GM12878 (cell line): Measurements from ENCODE around the gene ROBO1. TPM values are rescaled to one million over a fixed set of nuclear protein-coding genes. Genes with fewer than 3 reads are reported as not detected.

Source experiments
- ATAC-seq: fragments of 200-7000 bp; cut with Tn5 transposase; 3 replicates; pipeline ENCODE4 v1.9.1; 2020; ENCODE audit warnings: mild to moderate bottlenecking, moderate library complexity
- BruUV-seq: library from RNA; stranded (reverse); fragments of 400-500 nt; replicated peaks from 2 replicates; lab custom pipeline; 2021; lab: Mats Ljungman, UMichigan
- CTCF ChIA-PET: fragments of 300-600 bp; sonication (Branson Sonifier 250); formaldehyde crosslinking; extraction: SDS; loops from one replicate; lab custom pipeline; 2021; ENCODE audit warnings: inconsistent platforms; lab: Yijun Ruan, JAX
- POLR2A ChIA-PET: fragments of 350-600 bp; formaldehyde crosslinking; extraction: SDS; loops from one replicate; lab custom pipeline; 2021; ENCODE audit warnings: inconsistent platforms; lab: Charles Lee
- RAD21 ChIA-PET: fragments of 300-600 bp; sonication (Branson Sonifier 250); formaldehyde crosslinking; loops from one replicate; lab custom pipeline; 2023; ENCODE audit warnings: antibody characterized with exemption; ENCODE audit not compliant: unreplicated experiment; lab: Charles Lee
- SMC1A ChIA-PET: fragments of 300-600 bp; sonication (Branson Sonifier 250); formaldehyde crosslinking; loops from one replicate; lab custom pipeline; 2023; ENCODE audit not compliant: unreplicated experiment, uncharacterized antibody; lab: Charles Lee
- DNase-seq: peaks from one replicate; pipeline ENCODE4 v3.0.0-alpha.2; 2011; ENCODE audit warnings: low read depth, low spot score
- FAIRE-seq: peaks from 3 replicates; lab custom pipeline; 2011; peaks lifted over from hg19 to GRCh38; lab: Jason Lieb, UNC
- H2AFZ ChIP-seq: 2 replicates; pipeline ENCODE4 v1.6.0; 2011; ENCODE audit warnings: low read depth, low read length, control low read depth; ENCODE audit not compliant: control insufficient read depth
- H3K27ac ChIP-seq: 2 replicates; pipeline ENCODE4 v1.5.1; 2011; ENCODE audit warnings: control low read depth; ENCODE audit not compliant: control insufficient read depth, insufficient read depth
- H3K27me3 ChIP-seq, 2 experiments: replicated peaks in 1 of 2; 2 replicates each; pipeline versions ENCODE4 v1.6.0 to v1.6.1; 2011; ENCODE audit warnings: low read length in 1 of 2; ENCODE audit not compliant: control insufficient read depth in 2 of 2, insufficient read depth in 2 of 2
- H3K36me3 ChIP-seq, 2 experiments: 2 replicates each; pipeline ENCODE4 v1.5.1; 2011; ENCODE audit warnings: low read length in 1 of 2; ENCODE audit not compliant: control insufficient read depth in 2 of 2, insufficient read depth in 2 of 2
- H3K4me1 ChIP-seq: 2 replicates; pipeline ENCODE4 v1.6.1; 2011; ENCODE audit warnings: mild to moderate bottlenecking, low read length, moderate library complexity, mixed read lengths; ENCODE audit not compliant: control insufficient read depth, insufficient read depth
- H3K4me2 ChIP-seq: 2 replicates; pipeline ENCODE4 v1.6.0; 2011; ENCODE audit warnings: control low read depth; ENCODE audit not compliant: control insufficient read depth, insufficient read depth
- H3K4me3 ChIP-seq: fragments of 200-600 bp; sonication (generic); 2 replicates; pipeline ENCODE4 v1.5.1; 2016
- H3K79me2 ChIP-seq: 2 replicates; pipeline ENCODE4 v1.6.0; 2011; ENCODE audit warnings: low read length; ENCODE audit not compliant: control insufficient read depth, insufficient read depth
- H3K9ac ChIP-seq: 2 replicates; pipeline ENCODE4 v1.8.0; 2011; ENCODE audit warnings: low read length, control low read depth, mixed read lengths; ENCODE audit not compliant: control insufficient read depth, insufficient read depth
- H3K9me3 ChIP-seq: replicated peaks from 3 replicates; pipeline ENCODE4 v1.5.1; 2011; ENCODE audit warnings: mild to moderate bottlenecking, low read length; ENCODE audit not compliant: control insufficient read depth, insufficient read depth
- H4K20me1 ChIP-seq: 2 replicates; pipeline ENCODE4 v1.6.0; 2011; ENCODE audit not compliant: control insufficient read depth, insufficient read depth
- BHLHE40 ChIP-seq, 2 experiments: fragments of 450-650 bp in 1 of 2; IDR thresholded peaks; 2 replicates each; pipeline ENCODE4 v1.6.1; 2011 to 2017; ENCODE audit warnings: low read depth in 2 of 2, borderline replicate concordance in 1 of 2, improper control_type of control experiment in 1 of 2, low read length in 1 of 2, mild to moderate bottlenecking in 1 of 2
- EP300 ChIP-seq, 2 experiments: fragments of 150-350 bp in 1 of 2; IDR thresholded peaks; 2 replicates each; pipeline ENCODE4 v1.6.1; 2011 to 2012; ENCODE audit warnings: low read depth in 2 of 2, low read length in 2 of 2, borderline replicate concordance in 1 of 2, improper control_type of control experiment in 1 of 2, inconsistent platforms in 1 of 2; ENCODE audit not compliant: control insufficient read depth in 1 of 2
- HSF1 ChIP-seq: fragments of 150-350 bp; IDR thresholded peaks from 2 replicates; pipeline ENCODE4 v1.6.1; 2014; ENCODE audit warnings: mild to moderate bottlenecking, low read depth, low read length
- IRF5 ChIP-seq: fragments of 450-650 bp; IDR thresholded peaks from 2 replicates; pipeline ENCODE4 v1.6.1; 2017; ENCODE audit warnings: borderline replicate concordance
- KAT2A ChIP-seq: conservative IDR thresholded peaks from 2 replicates; pipeline ENCODE4 v1.6.1; 2011; ENCODE audit warnings: low read depth, low read length; ENCODE audit not compliant: control insufficient read depth
- NFXL1 ChIP-seq: fragments of 450-650 bp; IDR thresholded peaks from 2 replicates; pipeline ENCODE4 v1.6.1; 2017; ENCODE audit warnings: antibody characterized with exemption, mild to moderate bottlenecking, borderline replicate concordance
- NFYA ChIP-seq: IDR thresholded peaks from 2 replicates; pipeline ENCODE4 v1.6.1; 2011; ENCODE audit warnings: low read depth, mild to moderate bottlenecking, low read length, improper control_type of control experiment, borderline replicate concordance
- RBBP5 ChIP-seq: fragments of 200-600 bp; sonication (generic); conservative IDR thresholded peaks from 2 replicates; pipeline ENCODE4 v1.6.1; 2016
- SP1 ChIP-seq: IDR thresholded peaks from one replicate; pipeline ENCODE4 v1.6.1; 2011; ENCODE audit warnings: low read depth, low read length
- STAT1 ChIP-seq: fragments of 450-650 bp; conservative IDR thresholded peaks from 2 replicates; pipeline ENCODE4 v1.6.1; 2014; ENCODE audit warnings: antibody characterized with exemption, mild to moderate bottlenecking
- STAT3 ChIP-seq: IDR thresholded peaks from 2 replicates; pipeline ENCODE4 v1.6.1; 2011; ENCODE audit warnings: low read depth, low read length, improper control_type of control experiment
- SUPT20H ChIP-seq: IDR thresholded peaks from 2 replicates; pipeline ENCODE4 v1.6.1; 2011; ENCODE audit warnings: low read depth, mild to moderate bottlenecking, low read length, moderate library complexity, borderline replicate concordance; ENCODE audit not compliant: control insufficient read depth
- TARDBP ChIP-seq: IDR thresholded peaks from 2 replicates; pipeline ENCODE4 v1.6.1; 2016; ENCODE audit warnings: borderline replicate concordance
- TCF12 ChIP-seq: IDR thresholded peaks from 2 replicates; pipeline ENCODE4 v1.6.1; 2011; ENCODE audit warnings: low read depth, mild to moderate bottlenecking, low read length
- WGBS: methylation state at CpG from one replicate; pipeline ENCODE4 v1.1.6; 2016; ENCODE audit warnings: low lambda C conversion rate; ENCODE audit not compliant: insufficient replicate concordance, insufficient coverage; ENCODE audit errors: missing lambda C conversion rate; 5-methylcytosine and 5-hydroxymethylcytosine counted together
- in situ Hi-C: fragments of 300-500 bp; cut with MboI; formaldehyde crosslinking; loops from 9 replicates; pipeline ENCODE4 v1.14.3; 2018; ENCODE audit warnings: mixed read lengths
- intact Hi-C: fragments of 100-400 bp; cut with micrococcal nuclease; formaldehyde crosslinking; loops from one replicate; pipeline ENCODE4 v1.14.2; 2022; ENCODE audit not compliant: unreplicated experiment
- polyA plus RNA-seq, 11 experiments: library from polyadenylated mRNA; depleted of rRNA in 4 of 11; unstranded in 6 of 11; stranded (reverse) in 5 of 11; fragments of >200 nt; fragmentation: Nextera tagmentation in 4 of 11; fragmentation: Illumina TruSeq in 1 of 11; extraction: Ambion mirVana in 4 of 11; extraction: Trizol in 1 of 11; gene quantifications; 1 replicate in 1 of 11; 2 replicates in 10 of 11; pipeline versions ENCODE4 v1.2.1 to v1.2.3, GENCODE V29; 2011 to 2016; ENCODE audit warnings: inconsistent platforms in 2 of 11, missing spikeins in 2 of 11, low read depth in 1 of 11
- total RNA-seq, 4 experiments: library from RNA; depleted of rRNA in 3 of 4; stranded (reverse); fragments of >200 nt in 3 of 4; fragmentation: Illumina TruSeq in 1 of 4; extraction: Trizol in 1 of 4; gene quantifications; 2 replicates each; pipeline versions ENCODE4 v1.2.1 to v1.2.3, GENCODE V29; 2013 to 2021
- TF ChIP-seq, protein P1 (sequence below): fragments of 450-650 bp; IDR thresholded peaks from 2 replicates; pipeline ENCODE4 v1.6.1; 2017; ENCODE audit warnings: mild to moderate bottlenecking, moderate library complexity

The ROBO1 gene
- total and polyA plus RNA-seq, 10 of the 15 experiments (the other 5 are each of a cell fraction or from before 2014, with no cell fraction given) = 0.29 to 46.5 (median 1.2) TPM

DNA sequence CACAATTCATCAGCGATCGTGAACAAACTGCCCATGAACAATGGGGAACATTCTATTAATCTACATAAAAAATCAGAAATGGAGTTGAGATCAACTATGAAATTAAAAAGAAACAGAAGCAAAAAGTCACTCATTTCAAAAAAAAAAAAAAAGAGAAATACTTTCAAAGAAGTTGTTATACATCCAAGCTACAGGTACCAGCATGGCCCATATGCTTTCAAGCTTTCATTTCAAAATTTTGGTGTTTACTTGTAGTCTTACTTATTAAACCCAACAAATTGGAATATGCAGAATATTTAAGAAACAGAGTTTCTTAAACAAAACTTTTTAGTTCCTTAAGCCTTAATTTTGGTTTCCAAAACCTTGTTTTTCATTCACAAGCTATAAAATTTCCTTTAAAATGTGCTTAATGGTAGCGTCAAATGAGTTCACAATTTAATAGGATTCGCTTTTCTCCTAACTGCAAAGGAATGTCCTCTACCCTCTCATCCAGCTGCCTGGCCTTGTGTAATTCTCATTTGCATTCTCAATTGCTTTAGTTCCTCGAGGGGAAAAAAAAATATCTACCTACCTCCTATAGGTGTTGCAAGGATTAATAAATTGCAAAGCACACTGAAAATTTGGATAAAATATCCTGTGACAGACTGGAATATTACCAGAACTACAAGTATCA, 565.2 kb downstream of the ROBO1 start:
- Histone ChIP-seq H4K20me1 (no peaks in the 10 kb centered on the region), H3K9me3 (no peaks in the 10 kb centered on the region), H3K27ac (no peak overlapping the region), H3K4me2 (no peak overlapping the region), H3K9ac (no peak overlapping the region)
- ATAC-seq (no peak), FAIRE-seq (no peak), DNase-seq (no peak)
- in situ Hi-C loops = no loop called here
- CTCF ChIA-PET = no interaction called here
- TF ChIP-seq, protein P1, sequence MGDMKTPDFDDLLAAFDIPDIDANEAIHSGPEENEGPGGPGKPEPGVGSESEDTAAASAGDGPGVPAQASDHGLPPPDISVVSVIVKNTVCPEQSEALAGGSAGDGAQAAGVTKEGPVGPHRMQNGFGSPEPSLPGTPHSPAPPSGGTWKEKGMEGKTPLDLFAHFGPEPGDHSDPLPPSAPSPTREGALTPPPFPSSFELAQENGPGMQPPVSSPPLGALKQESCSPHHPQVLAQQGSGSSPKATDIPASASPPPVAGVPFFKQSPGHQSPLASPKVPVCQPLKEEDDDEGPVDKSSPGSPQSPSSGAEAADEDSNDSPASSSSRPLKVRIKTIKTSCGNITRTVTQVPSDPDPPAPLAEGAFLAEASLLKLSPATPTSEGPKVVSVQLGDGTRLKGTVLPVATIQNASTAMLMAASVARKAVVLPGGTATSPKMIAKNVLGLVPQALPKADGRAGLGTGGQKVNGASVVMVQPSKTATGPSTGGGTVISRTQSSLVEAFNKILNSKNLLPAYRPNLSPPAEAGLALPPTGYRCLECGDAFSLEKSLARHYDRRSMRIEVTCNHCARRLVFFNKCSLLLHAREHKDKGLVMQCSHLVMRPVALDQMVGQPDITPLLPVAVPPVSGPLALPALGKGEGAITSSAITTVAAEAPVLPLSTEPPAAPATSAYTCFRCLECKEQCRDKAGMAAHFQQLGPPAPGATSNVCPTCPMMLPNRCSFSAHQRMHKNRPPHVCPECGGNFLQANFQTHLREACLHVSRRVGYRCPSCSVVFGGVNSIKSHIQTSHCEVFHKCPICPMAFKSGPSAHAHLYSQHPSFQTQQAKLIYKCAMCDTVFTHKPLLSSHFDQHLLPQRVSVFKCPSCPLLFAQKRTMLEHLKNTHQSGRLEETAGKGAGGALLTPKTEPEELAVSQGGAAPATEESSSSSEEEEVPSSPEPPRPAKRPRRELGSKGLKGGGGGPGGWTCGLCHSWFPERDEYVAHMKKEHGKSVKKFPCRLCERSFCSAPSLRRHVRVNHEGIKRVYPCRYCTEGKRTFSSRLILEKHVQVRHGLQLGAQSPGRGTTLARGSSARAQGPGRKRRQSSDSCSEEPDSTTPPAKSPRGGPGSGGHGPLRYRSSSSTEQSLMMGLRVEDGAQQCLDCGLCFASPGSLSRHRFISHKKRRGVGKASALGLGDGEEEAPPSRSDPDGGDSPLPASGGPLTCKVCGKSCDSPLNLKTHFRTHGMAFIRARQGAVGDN = no peak
- TF ChIP-seq BHLHE40 (IDR thresholded peaks at IDR 0.05; ENCODE audit: borderline replicate concordance in 1 of 2, low read depth in 2 of 2, low read length in 1 of 2) = no peak
- no peak for TF ChIP-seq SUPT20H
- TF ChIP-seq RBBP5 = no peak
- TF ChIP-seq TARDBP = no peak
- TF ChIP-seq STAT1 = no peak
- no peak for TF ChIP-seq KAT2A
- TF ChIP-seq STAT3 = no peak
- no peak for TF ChIP-seq NFYA
- TF ChIP-seq NFXL1 = no peak
- no peak for TF ChIP-seq SP1
- no peak for TF ChIP-seq TCF12
- no peak for TF ChIP-seq IRF5
- TF ChIP-seq EP300 (IDR thresholded peaks at IDR 0.05; ENCODE audit: borderline replicate concordance in 1 of 2, control insufficient read depth in 1 of 2, low read depth in 2 of 2, low read length in 2 of 2) = no peak
- TF ChIP-seq HSF1 = no peak
- TF ChIP-seq, all 136 proteins: peak for 0
- ChIA-PET RAD21 (interaction anchor here (0.6 kb wide), 1 partner anchor 381 kb away, joined by 3 read pairs; no protein-coding TSS in a partner anchor), POLR2A (no interaction called here), SMC1A (interaction anchor here (0.7 kb wide), 1 partner anchor 1093 kb away, joined by 3 read pairs; no protein-coding TSS in a partner anchor)
- H2AFZ ChIP-seq = no peak overlapping the region
- no TSS peak for BruUV-seq
- H3K4me3 ChIP-seq = no peak overlapping the region
- H3K27me3 ChIP-seq = no peaks in the 10 kb centered on the region
- H3K36me3 ChIP-seq = no peaks in the 10 kb centered on the region
- H3K79me2 ChIP-seq = no peaks in the 10 kb centered on the region
- 24% methylated on average over 5 of the region's 5 CpGs for WGBS
- intact Hi-C loops = no loop called here
- no peaks in the 10 kb centered on the region for H3K4me1 ChIP-seq
